ENCODE results near the gene CTIF. TPM values are rescaled to one million over a fixed set of nuclear protein-coding genes. Genes with fewer than 3 reads are reported as not detected.

CTIF gene
- polyA plus RNA-seq, 1 donor from 2014 or later: 50.2 TPM

DNA sequence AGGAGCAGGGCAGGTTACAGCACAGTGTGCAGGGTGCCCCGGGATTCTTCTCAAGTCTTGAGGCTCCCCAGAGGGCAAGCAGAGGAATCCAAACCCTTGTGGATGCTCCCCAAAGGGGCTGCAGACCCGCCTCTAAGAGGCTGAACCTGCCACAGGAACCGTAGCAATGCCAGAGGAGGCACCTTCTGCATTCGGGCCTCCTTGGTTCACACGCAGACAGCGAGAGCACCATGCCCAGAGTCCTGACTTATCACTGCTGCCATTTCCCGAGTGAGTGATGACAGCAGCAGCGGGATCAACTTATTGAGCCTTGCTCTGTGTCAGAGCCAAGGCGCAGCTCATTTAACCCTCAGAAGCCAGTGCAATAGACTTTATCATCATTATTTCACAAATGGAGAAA lies 203.5 kb downstream of the CTIF start:
- H3K9me2 ChIP-seq (ENCODE audit: insufficient read depth, low read length): no peaks in the 10 kb centered on the region
- no peaks in the 10 kb centered on the region for H3F3A ChIP-seq (ENCODE audit: insufficient read depth, low read length, poor library complexity, severe bottlenecking)
- H3K4me3 ChIP-seq (ENCODE audit: low read length): no peak overlapping the region
- H3K4me2 ChIP-seq (ENCODE audit: low read length): no peak overlapping the region
- H3K79me2 ChIP-seq (replicated peaks; ENCODE audit: insufficient read depth, low read length): no peaks in the 10 kb centered on the region
- no peak overlapping the region for H2AFZ ChIP-seq (ENCODE audit: low read depth, low read length)
- no peaks in the 10 kb centered on the region for H3K9me3 ChIP-seq (ENCODE audit: low read length)
- TF ChIP-seq POLR2AphosphoS5 (IDR thresholded peaks at IDR 0.05) (no peak), EP300 (conservative IDR thresholded peaks at IDR 0.05; ENCODE audit: poor library complexity, severe bottlenecking) (no peak), SMC3 (conservative IDR thresholded peaks at IDR 0.05; ENCODE audit: poor library complexity) (no peak), RAD21 (conservative IDR thresholded peaks at IDR 0.05) (no peak), TAF1 (IDR thresholded peaks at IDR 0.05; ENCODE audit: low read depth) (no peak), MXI1 (conservative IDR thresholded peaks at IDR 0.05; ENCODE audit: poor library complexity, severe bottlenecking) (no peak), EZH2 (IDR thresholded peaks at IDR 0.05; ENCODE audit: borderline replicate concordance, insufficient read depth, low read length, poor library complexity, severe bottlenecking) (no peak)
- TF ChIP-seq, protein P1, sequence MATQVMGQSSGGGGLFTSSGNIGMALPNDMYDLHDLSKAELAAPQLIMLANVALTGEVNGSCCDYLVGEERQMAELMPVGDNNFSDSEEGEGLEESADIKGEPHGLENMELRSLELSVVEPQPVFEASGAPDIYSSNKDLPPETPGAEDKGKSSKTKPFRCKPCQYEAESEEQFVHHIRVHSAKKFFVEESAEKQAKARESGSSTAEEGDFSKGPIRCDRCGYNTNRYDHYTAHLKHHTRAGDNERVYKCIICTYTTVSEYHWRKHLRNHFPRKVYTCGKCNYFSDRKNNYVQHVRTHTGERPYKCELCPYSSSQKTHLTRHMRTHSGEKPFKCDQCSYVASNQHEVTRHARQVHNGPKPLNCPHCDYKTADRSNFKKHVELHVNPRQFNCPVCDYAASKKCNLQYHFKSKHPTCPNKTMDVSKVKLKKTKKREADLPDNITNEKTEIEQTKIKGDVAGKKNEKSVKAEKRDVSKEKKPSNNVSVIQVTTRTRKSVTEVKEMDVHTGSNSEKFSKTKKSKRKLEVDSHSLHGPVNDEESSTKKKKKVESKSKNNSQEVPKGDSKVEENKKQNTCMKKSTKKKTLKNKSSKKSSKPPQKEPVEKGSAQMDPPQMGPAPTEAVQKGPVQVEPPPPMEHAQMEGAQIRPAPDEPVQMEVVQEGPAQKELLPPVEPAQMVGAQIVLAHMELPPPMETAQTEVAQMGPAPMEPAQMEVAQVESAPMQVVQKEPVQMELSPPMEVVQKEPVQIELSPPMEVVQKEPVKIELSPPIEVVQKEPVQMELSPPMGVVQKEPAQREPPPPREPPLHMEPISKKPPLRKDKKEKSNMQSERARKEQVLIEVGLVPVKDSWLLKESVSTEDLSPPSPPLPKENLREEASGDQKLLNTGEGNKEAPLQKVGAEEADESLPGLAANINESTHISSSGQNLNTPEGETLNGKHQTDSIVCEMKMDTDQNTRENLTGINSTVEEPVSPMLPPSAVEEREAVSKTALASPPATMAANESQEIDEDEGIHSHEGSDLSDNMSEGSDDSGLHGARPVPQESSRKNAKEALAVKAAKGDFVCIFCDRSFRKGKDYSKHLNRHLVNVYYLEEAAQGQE (IDR thresholded peaks at IDR 0.05; ENCODE audit: borderline replicate concordance): no peak
- TF ChIP-seq, protein P2, sequence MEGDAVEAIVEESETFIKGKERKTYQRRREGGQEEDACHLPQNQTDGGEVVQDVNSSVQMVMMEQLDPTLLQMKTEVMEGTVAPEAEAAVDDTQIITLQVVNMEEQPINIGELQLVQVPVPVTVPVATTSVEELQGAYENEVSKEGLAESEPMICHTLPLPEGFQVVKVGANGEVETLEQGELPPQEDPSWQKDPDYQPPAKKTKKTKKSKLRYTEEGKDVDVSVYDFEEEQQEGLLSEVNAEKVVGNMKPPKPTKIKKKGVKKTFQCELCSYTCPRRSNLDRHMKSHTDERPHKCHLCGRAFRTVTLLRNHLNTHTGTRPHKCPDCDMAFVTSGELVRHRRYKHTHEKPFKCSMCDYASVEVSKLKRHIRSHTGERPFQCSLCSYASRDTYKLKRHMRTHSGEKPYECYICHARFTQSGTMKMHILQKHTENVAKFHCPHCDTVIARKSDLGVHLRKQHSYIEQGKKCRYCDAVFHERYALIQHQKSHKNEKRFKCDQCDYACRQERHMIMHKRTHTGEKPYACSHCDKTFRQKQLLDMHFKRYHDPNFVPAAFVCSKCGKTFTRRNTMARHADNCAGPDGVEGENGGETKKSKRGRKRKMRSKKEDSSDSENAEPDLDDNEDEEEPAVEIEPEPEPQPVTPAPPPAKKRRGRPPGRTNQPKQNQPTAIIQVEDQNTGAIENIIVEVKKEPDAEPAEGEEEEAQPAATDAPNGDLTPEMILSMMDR (IDR thresholded peaks at IDR 0.05; ENCODE audit: poor library complexity, severe bottlenecking): no peak
- H3K27ac ChIP-seq (ENCODE audit: low read length): no peak overlapping the region
- H3K36me3 ChIP-seq (ENCODE audit: insufficient read depth, low read length): no peaks in the 10 kb centered on the region
- H4K20me1 ChIP-seq (ENCODE audit: insufficient read depth): no peaks in the 10 kb centered on the region
- no peak overlapping the region for H3K9ac ChIP-seq (ENCODE audit: low read length)
- H3K27me3 ChIP-seq (ENCODE audit: insufficient read depth, low read depth, low read length): no peaks in the 10 kb centered on the region

DNA sequence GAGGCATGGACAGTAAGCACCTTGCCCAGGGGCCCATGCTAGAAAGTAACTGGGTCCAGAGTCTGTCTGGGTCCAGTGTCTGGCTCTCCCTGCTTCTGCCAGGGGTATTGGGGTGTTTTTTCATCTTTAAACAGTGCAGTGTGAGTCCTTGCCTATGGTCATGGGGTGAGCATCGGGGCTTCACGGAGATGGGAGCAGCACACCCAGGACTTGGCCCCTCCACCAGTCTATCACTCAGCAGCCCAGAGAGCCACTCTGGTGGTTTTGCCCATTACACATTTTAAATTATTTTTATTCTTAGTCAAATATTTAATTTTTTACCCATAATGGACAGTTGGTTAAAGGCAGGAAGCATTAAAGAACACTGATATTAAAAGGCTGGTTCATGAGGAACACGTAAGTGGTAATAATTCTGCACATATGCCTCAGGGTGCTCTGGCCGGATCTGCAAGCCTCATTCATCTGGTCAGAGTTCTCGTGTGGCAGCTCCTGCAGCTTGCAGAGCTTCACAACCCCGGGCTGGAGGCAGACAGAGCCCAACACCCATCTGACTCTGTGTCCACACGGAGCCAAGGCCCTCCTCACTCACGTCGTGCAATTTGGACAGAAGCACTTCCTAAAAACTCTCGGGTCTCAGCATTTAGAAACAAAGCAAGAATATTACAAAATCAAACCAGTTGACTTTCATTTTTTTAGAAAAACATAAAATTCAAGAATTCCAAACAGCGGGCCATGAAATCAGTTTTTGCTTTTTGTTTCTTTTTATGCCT lies 204.1 kb downstream of the CTIF start:
- H3K9ac ChIP-seq (ENCODE audit: low read length): no peak overlapping the region
- no peak overlapping the region for H3K27ac ChIP-seq (ENCODE audit: low read length)
- no peaks in the 10 kb centered on the region for H3K9me3 ChIP-seq (ENCODE audit: low read length)
- H3K4me3 ChIP-seq (ENCODE audit: low read length): no peak overlapping the region
- no peak overlapping the region for H3K4me2 ChIP-seq (ENCODE audit: low read length)
- H3K9me2 ChIP-seq (ENCODE audit: insufficient read depth, low read length): no peaks in the 10 kb centered on the region
- no peaks in the 10 kb centered on the region for H3K79me2 ChIP-seq (replicated peaks; ENCODE audit: insufficient read depth, low read length)
- TF ChIP-seq POLR2AphosphoS5 (IDR thresholded peaks at IDR 0.05): no peak
- TF ChIP-seq EP300 (conservative IDR thresholded peaks at IDR 0.05; ENCODE audit: poor library complexity, severe bottlenecking): no peak
- TF ChIP-seq SMC3 (conservative IDR thresholded peaks at IDR 0.05; ENCODE audit: poor library complexity): no peak
- TF ChIP-seq RAD21 (conservative IDR thresholded peaks at IDR 0.05): no peak
- TF ChIP-seq, protein P1 (IDR thresholded peaks at IDR 0.05; ENCODE audit: borderline replicate concordance): no peak
- TF ChIP-seq, protein P2 (IDR thresholded peaks at IDR 0.05; ENCODE audit: poor library complexity, severe bottlenecking): no peak
- no peak for TF ChIP-seq EZH2 (IDR thresholded peaks at IDR 0.05; ENCODE audit: borderline replicate concordance, insufficient read depth, low read length, poor library complexity, severe bottlenecking)
- no peak for TF ChIP-seq MXI1 (conservative IDR thresholded peaks at IDR 0.05; ENCODE audit: poor library complexity, severe bottlenecking)
- no peak for TF ChIP-seq TAF1 (IDR thresholded peaks at IDR 0.05; ENCODE audit: low read depth)
- H2AFZ ChIP-seq (ENCODE audit: low read depth, low read length): no peak overlapping the region
- no peaks in the 10 kb centered on the region for H3K27me3 ChIP-seq (ENCODE audit: insufficient read depth, low read depth, low read length)
- no peaks in the 10 kb centered on the region for H3K36me3 ChIP-seq (ENCODE audit: insufficient read depth, low read length)
- H4K20me1 ChIP-seq (ENCODE audit: insufficient read depth): no peaks in the 10 kb centered on the region
- no peaks in the 10 kb centered on the region for H3F3A ChIP-seq (ENCODE audit: insufficient read depth, low read length, poor library complexity, severe bottlenecking)

Measured in neural cell (in vitro differentiated cells).